HepG2 (cell line): ENCODE results near the gene POU6F2. TPM values are rescaled to one million over a fixed set of nuclear protein-coding genes. Genes with fewer than 3 reads are reported as not detected.

Experiments used
- ATAC-seq: fragments of 200-7000 bp; cut with Tn5 transposase; 3 replicates; pipeline ENCODE4 v1.9.1; 2020; ENCODE audit warnings: mild to moderate bottlenecking, moderate library complexity
- BruUV-seq: library from RNA; stranded (reverse); fragments of 400-500 nt; replicated peaks from 2 replicates; lab custom pipeline; 2021; lab: Mats Ljungman, UMichigan
- CTCF ChIA-PET: fragments of 300-600 bp; formaldehyde crosslinking; extraction: SDS; loops from one replicate; lab custom pipeline; 2021; ENCODE audit warnings: low total read pairs, inconsistent platforms, low intra/inter-chr PET ratio; lab: Yijun Ruan, JAX
- POLR2A ChIA-PET: fragments of 350-600 bp; sonication (Branson Sonifier 250); formaldehyde crosslinking; loops from one replicate; lab custom pipeline; 2020; ENCODE audit warnings: antibody characterized with exemption, inconsistent platforms; lab: Yijun Ruan, JAX
- DNase-seq: peaks from one replicate; pipeline ENCODE4 v3.0.0-alpha.2; 2015; ENCODE audit warnings: low spot score
- FAIRE-seq: peaks from 3 replicates; lab custom pipeline; 2011; peaks lifted over from hg19 to GRCh38; lab: Jason Lieb, UNC
- H2AFZ ChIP-seq: one replicate; pipeline ENCODE4 v1.6.1; 2011; ENCODE audit warnings: low read length, inconsistent platforms
- H3K27ac ChIP-seq: fragments of 300-600 bp; 3 replicates; pipeline ENCODE4 v1.8.0; 2011; ENCODE audit warnings: mixed run types, mild to moderate bottlenecking, mixed read lengths, low read length, inconsistent platforms; ENCODE audit not compliant: insufficient read depth; ENCODE audit errors: extremely low read length
- H3K27me3 ChIP-seq, 2 experiments: fragments of 200-600 bp in 1 of 2; 2 replicates in 1 of 2; 3 replicates in 1 of 2; pipeline versions ENCODE4 v1.6.0 to v1.8.0; 2011; ENCODE audit warnings: low read length in 2 of 2, mild to moderate bottlenecking in 2 of 2, moderate library complexity in 2 of 2, inconsistent platforms in 1 of 2; ENCODE audit not compliant: insufficient read depth in 2 of 2, control insufficient read depth in 1 of 2
- H3K36me3 ChIP-seq, 2 experiments: fragments of 200-600 bp in 1 of 2; replicated peaks in 1 of 2; 2 replicates in 1 of 2; 3 replicates in 1 of 2; pipeline versions ENCODE4 v1.5.1 to v1.8.0; 2011; ENCODE audit warnings: low read length in 2 of 2, inconsistent platforms in 1 of 2; ENCODE audit not compliant: insufficient read depth in 2 of 2, control insufficient read depth in 1 of 2
- H3K4me1 ChIP-seq: 2 replicates; pipeline ENCODE4 v1.5.1; 2012; ENCODE audit warnings: low read length, inconsistent platforms; ENCODE audit not compliant: insufficient read depth
- H3K4me2 ChIP-seq: 2 replicates; pipeline ENCODE4 v1.6.0; 2011; ENCODE audit warnings: low read depth, low read length, inconsistent platforms
- H3K4me3 ChIP-seq, 3 experiments: fragments of 200-600 bp in 1 of 3; sonication (generic), shearing (Covaris generic) in 1 of 3; replicated peaks in 1 of 3; 2 replicates each; pipeline ENCODE4 v1.5.1; 2011 to 2016; ENCODE audit warnings: low read length in 3 of 3, inconsistent platforms in 2 of 3, low read depth in 2 of 3, mild to moderate bottlenecking in 2 of 3, control low read depth in 1 of 3, mixed read lengths in 1 of 3; ENCODE audit not compliant: insufficient read depth in 1 of 3
- H3K79me2 ChIP-seq: one replicate; pipeline ENCODE4 v1.6.1; 2011; ENCODE audit warnings: low read length, inconsistent platforms; ENCODE audit not compliant: insufficient read depth
- H3K9ac ChIP-seq: 2 replicates; pipeline ENCODE4 v1.6.0; 2011; ENCODE audit warnings: mild to moderate bottlenecking, low read depth, low read length, inconsistent platforms; ENCODE audit not compliant: insufficient read depth
- H3K9me3 ChIP-seq: 2 replicates; pipeline ENCODE4 v1.5.1; 2012; ENCODE audit warnings: mild to moderate bottlenecking, low read length
- H4K20me1 ChIP-seq: 2 replicates; pipeline ENCODE4 v1.6.0; 2011; ENCODE audit warnings: inconsistent platforms, mild to moderate bottlenecking, low read length, moderate library complexity; ENCODE audit not compliant: insufficient read depth
- AHR ChIP-seq: IDR thresholded peaks from 2 replicates; pipeline ENCODE4 v1.6.1; 2018; ENCODE audit warnings: missing genetic modification reagents, missing compliant biosample characterization
- ATF4 ChIP-seq, 2 experiments: fragments of 450-650 bp in 1 of 2; sonication (generic) in 1 of 2; formaldehyde crosslinking; IDR thresholded peaks; 2 replicates each; pipeline versions ENCODE4 v1.5.0 to v1.8.0; 2020 to 2022; ENCODE audit warnings: mild to moderate bottlenecking in 1 of 2, missing genetic modification reagents in 1 of 2
- DMAP1 ChIP-seq: IDR thresholded peaks from 2 replicates; pipeline ENCODE4 v1.6.1; 2016
- ELF3 ChIP-seq: IDR thresholded peaks from 2 replicates; pipeline ENCODE4 v1.6.1; 2016; ENCODE audit warnings: missing genetic modification reagents, missing compliant biosample characterization
- GATAD1 ChIP-seq: IDR thresholded peaks from 2 replicates; pipeline ENCODE4 v1.6.1; 2016; ENCODE audit warnings: missing genetic modification reagents, missing compliant biosample characterization
- HNF1B ChIP-seq: sonication (generic); formaldehyde crosslinking; IDR thresholded peaks from 2 replicates; pipeline ENCODE4 v1.5.1; 2020; ENCODE audit warnings: mild to moderate bottlenecking, moderate library complexity, missing genetic modification reagents
- HNF4A ChIP-seq: sonication (generic); formaldehyde crosslinking; IDR thresholded peaks from 2 replicates; pipeline ENCODE4 v1.4.0; 2020; ENCODE audit warnings: missing genetic modification reagents
- HOXA5 ChIP-seq: sonication (generic); formaldehyde crosslinking; IDR thresholded peaks from 2 replicates; pipeline ENCODE4 v1.4.0; 2020; ENCODE audit warnings: missing genetic modification reagents
- MIXL1 ChIP-seq: IDR thresholded peaks from 2 replicates; pipeline ENCODE4 v1.6.1; 2016
- NFKB2 ChIP-seq: sonication (generic); formaldehyde crosslinking; IDR thresholded peaks from 2 replicates; pipeline ENCODE4 v1.4.0; 2020; ENCODE audit warnings: missing genetic modification reagents, borderline replicate concordance
- NR2F2 ChIP-seq: IDR thresholded peaks from 2 replicates; pipeline ENCODE4 v1.6.1; 2012; ENCODE audit warnings: low read depth, inconsistent platforms, borderline replicate concordance
- NR2F6 ChIP-seq, 2 experiments: IDR thresholded peaks; 2 replicates each; pipeline ENCODE4 v1.6.1; 2016; ENCODE audit warnings: antibody characterized with exemption in 1 of 2, mild to moderate bottlenecking in 1 of 2
- PHF8 ChIP-seq: sonication (generic); formaldehyde crosslinking; IDR thresholded peaks from 2 replicates; pipeline ENCODE4 v1.5.0; 2020; ENCODE audit warnings: missing genetic modification reagents
- PPARG ChIP-seq: conservative IDR thresholded peaks from 2 replicates; pipeline ENCODE4 v1.6.1; 2016; ENCODE audit warnings: missing biosample characterization, missing genetic modification reagents
- TFAP4 ChIP-seq: sonication (generic); IDR thresholded peaks from 2 replicates; pipeline ENCODE4 v1.6.1; 2016; ENCODE audit warnings: low read depth, borderline replicate concordance
- YY1 ChIP-seq: IDR thresholded peaks from 2 replicates; pipeline ENCODE4 v1.6.1; 2011; ENCODE audit warnings: low read length, low read depth, moderate library complexity, mild to moderate bottlenecking; ENCODE audit not compliant: insufficient read depth, insufficient replicate concordance
- ZC3H13 ChIP-seq: sonication (generic); formaldehyde crosslinking; IDR thresholded peaks from 2 replicates; pipeline ENCODE4 v1.8.1; 2023; ENCODE audit warnings: mild to moderate bottlenecking, missing genetic modification reagents, moderate library complexity
- ZFX ChIP-seq: sonication (generic); formaldehyde crosslinking; IDR thresholded peaks from 2 replicates; pipeline ENCODE4 v1.4.0; 2020; ENCODE audit warnings: mild to moderate bottlenecking, low read depth, missing genetic modification reagents, moderate library complexity
- ZNF264 ChIP-seq: sonication (generic); formaldehyde crosslinking; IDR thresholded peaks from 2 replicates; pipeline ENCODE4 v1.4.0; 2020; ENCODE audit warnings: missing genetic modification reagents
- ZNF292 ChIP-seq: sonication (generic); formaldehyde crosslinking; IDR thresholded peaks from 2 replicates; pipeline ENCODE4 v1.8.1; 2022; ENCODE audit warnings: mild to moderate bottlenecking, low read depth, missing genetic modification reagents, borderline replicate concordance
- ZNF414 ChIP-seq: sonication (generic); formaldehyde crosslinking; IDR thresholded peaks from 2 replicates; pipeline ENCODE4 v1.5.0; 2020; ENCODE audit warnings: missing genetic modification reagents
- ZNF614 ChIP-seq: IDR thresholded peaks from 2 replicates; pipeline ENCODE4 v1.6.1; 2018; ENCODE audit warnings: missing biosample characterization, missing genetic modification reagents, inconsistent platforms, borderline replicate concordance
- ZNF644 ChIP-seq: IDR thresholded peaks from 2 replicates; pipeline ENCODE4 v1.6.1; 2016; ENCODE audit warnings: low read depth
- WGBS: methylation state at CpG from one replicate; pipeline ENCODE4 v1.1.6; 2017; ENCODE audit warnings: low lambda C conversion rate; 5-methylcytosine and 5-hydroxymethylcytosine counted together
- in situ Hi-C: cut with HindIII; loops from 2 replicates; pipeline ENCODE4 v1.10.0; 2017; ENCODE audit warnings: low pct_unique_long_range_greater_than_20kb; ENCODE audit not compliant: extremely low pct_ligation_motif_present
- intact Hi-C: fragments of 100-400 bp; cut with micrococcal nuclease; formaldehyde crosslinking; loops from one replicate; pipeline ENCODE4 v1.10.0; 2022; ENCODE audit not compliant: unreplicated experiment
- polyA plus RNA-seq, 8 experiments: library from polyadenylated mRNA; depleted of rRNA in 3 of 8; stranded (reverse) in 7 of 8; unstranded in 1 of 8; fragments of >200 nt; fragmentation: Illumina TruSeq in 4 of 8; extraction: Trizol in 4 of 8; gene quantifications; 2 replicates each; pipeline versions ENCODE4 v1.2.1 to v1.2.3, GENCODE V29; 2011 to 2016; ENCODE audit warnings: low read depth in 4 of 8, missing spikeins in 1 of 8, mixed read lengths in 1 of 8; ENCODE audit not compliant: insufficient read depth in 1 of 8
- total RNA-seq, 5 experiments: library from RNA; depleted of rRNA; stranded (reverse); fragments of >200 nt; fragmentation: Illumina TruSeq; extraction: Trizol; gene quantifications; 2 replicates each; pipeline ENCODE4 v1.2.3, GENCODE V29; 2016; ENCODE audit warnings: low read depth in 1 of 5

POU6F2 gene
- total and polyA plus RNA-seq, 2 of the 13 experiments (the other 11 are each of a cell fraction or from before 2014, with no cell fraction given) = not detected

GRCh38 chr7:39406467-39406866 lies 428.8 kb downstream of the POU6F2 start:
- peak; percentile 62 for DNase-seq
- H3K9me3 ChIP-seq = no peaks in the 10 kb centered on the region
- no TSS peak for BruUV-seq
- peak overlapping the region; percentile 24; the same call in 1 of the 2 replicates for H3K9ac ChIP-seq
- no peaks in the 10 kb centered on the region for H4K20me1 ChIP-seq
- H3K27ac ChIP-seq = no peak overlapping the region
- peak overlapping the region; percentile 3 to 58 (median 33); a peak in 5 of 6 replicates for H3K4me3 ChIP-seq
- ChIA-PET POLR2A (no interaction called here), CTCF (no interaction called here)
- no peaks in the 10 kb centered on the region for H3K27me3 ChIP-seq
- FAIRE-seq = peak; percentile 91
- 5% methylated on average over 10 of the region's 10 CpGs for WGBS
- H3K36me3 ChIP-seq = no peaks in the 10 kb centered on the region
- intact Hi-C loops = no loop called here
- in situ Hi-C loops = no loop called here
- H3K4me2 ChIP-seq = peak overlapping the region; percentile 78
- peak; percentile 99 for ATAC-seq
- no peaks in the 10 kb centered on the region for H3K79me2 ChIP-seq
- peak overlapping the region; percentile 74 for H2AFZ ChIP-seq
- peaks cover 22% of the 10 kb centered on the region for H3K4me1 ChIP-seq
- TF ChIP-seq GATAD1 (no peak), ZNF614 (CRISPR knock-in tag) (0 out of 2 replicates have a peak, but pooled peaks have one; percentile 51), HNF1B (CRISPR knock-in tag) (peak; percentile 96), NFKB2 (CRISPR knock-in tag) (peak; percentile 32; the same call in 1 of the 2 replicates), AHR (no peak), DMAP1 (CRISPR knock-in tag) (no peak), ZNF292 (CRISPR knock-in tag) (peak; percentile 41; the same call in 1 of the 2 replicates), PHF8 (peak; percentile 21; the same call in 1 of the 2 replicates), ZNF644 (CRISPR knock-in tag) (peak; percentile 82), ATF4 (CRISPR knock-in tag; IDR thresholded peaks at IDR 0.05) (0 out of 4 replicates have a peak, but pooled peaks of 1 of the 2 experiments have one; percentile 15), ZFX (CRISPR knock-in tag) (peak; percentile 35; the same call in 1 of the 2 replicates), ZNF264 (CRISPR knock-in tag) (0 out of 2 replicates have a peak, but pooled peaks have one; percentile 32), ZNF414 (no peak), ELF3 (CRISPR knock-in tag) (0 out of 2 replicates have a peak, but pooled peaks have one; percentile 21), NR2F2 (peak; percentile 50; the same call in 1 of the 2 replicates), ZC3H13 (CRISPR knock-in tag) (no peak), HOXA5 (0 out of 2 replicates have a peak, but pooled peaks have one; percentile 38), NR2F6 (IDR thresholded peaks at IDR 0.05) (peak; percentile 88), NR2F6 (CRISPR knock-in tag; IDR thresholded peaks at IDR 0.05) (peak; percentile 90), MIXL1 (CRISPR knock-in tag) (0 out of 2 replicates have a peak, but pooled peaks have one; percentile 38), TFAP4 (0 out of 2 replicates have a peak, but pooled peaks have one; percentile 8), HNF4A (peak; percentile 38), YY1 (peak; percentile 27), PPARG (CRISPR knock-in tag) (0 out of 2 replicates have a peak, but pooled peaks have one; percentile 18)
